Vagina (tissue), 2 donors: ENCODE data around the gene AGPAT3. TPM values are rescaled to one million over a fixed set of nuclear protein-coding genes. Genes with fewer than 3 reads are reported as not detected.

Experiments
- DNase-seq, 2 donors: peaks; one replicate each; pipeline ENCODE4 v3.0.0-alpha.2; 2017; ENCODE audit errors: extremely low spot score in 2 of 2
- H3K27ac ChIP-seq: fragments of 200-600 bp; sonication (generic); one replicate; pipeline ENCODE4 v1.5.1; 2019
- H3K27me3 ChIP-seq: fragments of 200-600 bp; sonication (generic); one replicate; pipeline ENCODE4 v1.5.1; 2019
- H3K36me3 ChIP-seq, 2 donors: fragments of 200-600 bp; sonication (generic); one replicate each; pipeline ENCODE4 v1.5.1; 2017 to 2019
- H3K4me1 ChIP-seq: fragments of 200-600 bp; sonication (generic); one replicate; pipeline ENCODE4 v1.5.1; 2019
- H3K4me3 ChIP-seq, 2 donors: fragments of 200-600 bp; sonication (generic); 1 replicate in 1 of 2; 2 replicates in 1 of 2; pipeline ENCODE4 v1.5.1; 2016 to 2019
- H3K9me3 ChIP-seq: fragments of 200-600 bp; sonication (generic); one replicate; pipeline ENCODE4 v1.5.1; 2019
- CTCF ChIP-seq, 3 experiments: fragments of 450-650 bp in 2 of 3; fragments of 200-600 bp in 1 of 3; sonication (generic) in 1 of 3; IDR thresholded peaks; one replicate each; pipeline ENCODE4 v1.5.1; 2017 to 2019; ENCODE audit warnings: antibody characterized with exemption in 3 of 3, mild to moderate bottlenecking in 2 of 3, moderate library complexity in 2 of 3
- POLR2A ChIP-seq, 2 donors: fragments of 450-650 bp; IDR thresholded peaks; one replicate each; pipeline ENCODE4 v1.6.1; 2017; ENCODE audit warnings: antibody characterized with exemption in 2 of 2, mild to moderate bottlenecking in 2 of 2, moderate library complexity in 2 of 2
- POLR2AphosphoS5 ChIP-seq, 2 donors: sonication (generic); formaldehyde crosslinking; IDR thresholded peaks; one replicate each; pipeline ENCODE4 v1.9.0; 2017; ENCODE audit warnings: antibody characterized with exemption in 2 of 2, mild to moderate bottlenecking in 2 of 2, low read depth in 1 of 2; ENCODE audit not compliant: insufficient read depth in 1 of 2
- intact Hi-C: fragments of 100-400 bp; cut with DNase I; formaldehyde crosslinking; loops from one replicate; pipeline ENCODE4 v1.15.1; 2023
- total RNA-seq: library from RNA; depleted of rRNA; stranded (reverse); fragments of >200 nt; gene quantifications from one replicate; pipeline ENCODE4 v1.2.3, GENCODE V29; 2016

AGPAT3 gene
- total RNA-seq, 1 donor from 2014 or later: 34.4 TPM

DNA sequence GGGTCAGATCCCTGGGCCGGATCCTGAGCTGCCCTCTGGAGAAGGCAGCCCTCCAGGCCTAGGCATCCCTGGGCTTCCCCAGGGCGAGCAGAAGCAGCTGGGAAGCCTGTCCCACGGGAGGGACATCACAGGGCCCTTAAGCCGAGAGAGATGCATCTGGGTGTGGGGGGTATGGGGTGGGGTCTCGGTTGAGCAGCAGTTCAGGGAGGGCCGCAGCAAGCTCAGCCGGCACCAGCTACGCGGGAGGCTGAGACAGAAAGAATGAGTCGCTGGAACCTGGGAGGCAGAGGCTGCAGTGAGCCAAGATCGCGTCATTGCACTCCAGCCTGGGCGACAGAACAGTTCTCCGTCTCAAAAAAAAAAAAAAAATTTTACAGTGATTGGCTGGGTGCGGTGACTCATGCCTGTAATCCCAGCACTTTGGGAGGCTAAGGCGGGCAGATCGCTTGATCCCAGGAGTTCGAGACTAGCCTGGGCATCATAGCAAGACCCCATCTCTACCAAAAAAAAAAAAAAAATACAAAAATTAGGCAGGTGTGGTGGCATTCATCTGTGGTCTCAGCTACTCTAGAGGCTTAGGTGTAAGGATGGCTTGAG lies 37.9 kb upstream of the AGPAT3 start:
- Histone ChIP-seq H3K27ac (no peak overlapping the region), H3K36me3 (no peaks in the 10 kb centered on the region), H3K9me3 (no peaks in the 10 kb centered on the region), H3K4me3 (no peak overlapping the region), H3K4me1 (no peaks in the 10 kb centered on the region), H3K27me3 (no peaks in the 10 kb centered on the region)
- intact Hi-C loops: no loop called here
- TF ChIP-seq POLR2A (IDR thresholded peaks at IDR 0.05) (no peak), POLR2AphosphoS5 (IDR thresholded peaks at IDR 0.05; ENCODE audit: insufficient read depth in 1 of 2, low read depth in 1 of 2) (peak in 1 of 2 donors; percentile 64)
- no peak for DNase-seq

DNA sequence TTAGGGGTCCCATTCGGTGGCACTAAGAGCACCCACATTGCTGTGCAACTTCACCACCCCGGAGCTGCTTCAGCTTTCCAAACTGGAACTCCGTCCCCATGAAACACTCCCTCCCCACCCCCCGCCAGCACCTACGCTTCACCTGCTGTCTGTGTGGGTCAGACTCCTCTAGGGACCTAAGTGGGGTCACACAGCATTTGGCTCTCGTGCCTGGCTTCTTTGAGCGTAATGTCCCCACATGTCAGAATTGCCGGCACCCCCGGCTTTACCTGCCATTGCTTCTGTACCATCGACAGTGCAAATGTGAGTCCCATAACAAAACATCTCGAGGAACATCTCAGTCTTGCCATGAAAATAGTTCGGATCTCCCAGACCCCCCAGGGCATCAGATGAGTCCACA lies 35.9 kb upstream of the AGPAT3 start:
- no peaks in the 10 kb centered on the region for H3K9me3 ChIP-seq
- H3K36me3 ChIP-seq: no peaks in the 10 kb centered on the region
- no peak for TF ChIP-seq CTCF (IDR thresholded peaks at IDR 0.05)
- TF ChIP-seq POLR2AphosphoS5 (IDR thresholded peaks at IDR 0.05; ENCODE audit: insufficient read depth in 1 of 2, low read depth in 1 of 2): no peak
- no peak for TF ChIP-seq POLR2A (IDR thresholded peaks at IDR 0.05)
- H3K27me3 ChIP-seq: no peaks in the 10 kb centered on the region
- no peak for DNase-seq
- no peaks in the 10 kb centered on the region for H3K4me1 ChIP-seq
- intact Hi-C loops: no loop called here
- H3K4me3 ChIP-seq: no peak overlapping the region
- no peak overlapping the region for H3K27ac ChIP-seq

- Histone ChIP-seq H3K4me1 (no peaks in the 10 kb centered on the region), H3K4me3 (no peak overlapping the region), H3K9me3 (no peaks in the 10 kb centered on the region), H3K27me3 (no peaks in the 10 kb centered on the region), H3K27ac (no peak overlapping the region), H3K36me3 (no peaks in the 10 kb centered on the region)
- intact Hi-C loops: no loop called here
- TF ChIP-seq POLR2AphosphoS5 (IDR thresholded peaks at IDR 0.05; ENCODE audit: insufficient read depth in 1 of 2, low read depth in 1 of 2) (no peak), POLR2A (IDR thresholded peaks at IDR 0.05) (no peak)
- DNase-seq: no peak
These were observed 35.4 kb upstream of the AGPAT3 start for GRCh38 chr21:43829575-43830119.

GRCh38 chr21:43832158-43832550 lies 32.9 kb upstream of the AGPAT3 start:
- Histone ChIP-seq H3K36me3 (no peaks in the 10 kb centered on the region), H3K4me1 (no peaks in the 10 kb centered on the region), H3K9me3 (no peaks in the 10 kb centered on the region), H3K4me3 (no peak overlapping the region), H3K27ac (no peak overlapping the region), H3K27me3 (no peaks in the 10 kb centered on the region)
- DNase-seq: no peak
- intact Hi-C loops: no loop called here
- no peak for TF ChIP-seq POLR2A (IDR thresholded peaks at IDR 0.05)
- TF ChIP-seq CTCF (IDR thresholded peaks at IDR 0.05): no peak
- TF ChIP-seq POLR2AphosphoS5 (IDR thresholded peaks at IDR 0.05; ENCODE audit: insufficient read depth in 1 of 2, low read depth in 1 of 2): no peak

DNA sequence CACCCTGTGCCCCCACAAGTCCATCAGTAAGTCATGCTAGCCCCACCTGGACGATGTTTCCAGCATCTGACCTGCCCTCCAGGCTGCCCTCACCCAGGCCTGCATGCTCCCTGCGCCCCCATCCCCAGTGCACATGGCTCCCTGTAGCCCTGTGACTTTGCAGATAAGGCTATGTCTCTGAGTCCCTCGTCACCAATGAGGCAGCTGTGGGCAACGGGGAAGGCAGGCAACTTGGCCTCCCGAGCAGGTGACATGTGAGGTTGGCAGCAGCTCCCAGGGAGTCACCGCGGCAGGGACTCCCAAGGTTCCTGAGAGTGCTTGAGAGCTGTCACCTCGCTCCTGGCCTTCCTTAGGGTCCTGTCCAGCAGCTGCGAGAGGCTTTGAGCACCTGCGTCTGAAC lies 32.4 kb upstream of the AGPAT3 start:
- DNase-seq: no peak
- no peak overlapping the region for H3K27ac ChIP-seq
- H3K27me3 ChIP-seq: no peaks in the 10 kb centered on the region
- H3K36me3 ChIP-seq: no peaks in the 10 kb centered on the region
- intact Hi-C loops: no loop called here
- H3K4me1 ChIP-seq: no peaks in the 10 kb centered on the region
- no peaks in the 10 kb centered on the region for H3K9me3 ChIP-seq
- TF ChIP-seq POLR2AphosphoS5 (IDR thresholded peaks at IDR 0.05; ENCODE audit: insufficient read depth in 1 of 2, low read depth in 1 of 2): no peak
- no peak for TF ChIP-seq CTCF (IDR thresholded peaks at IDR 0.05)
- TF ChIP-seq POLR2A (IDR thresholded peaks at IDR 0.05): no peak
- H3K4me3 ChIP-seq: no peak overlapping the region

GRCh38 chr21:43834146-43834905 lies 30.7 kb upstream of the AGPAT3 start:
- DNase-seq: no peak
- H3K27ac ChIP-seq: no peak overlapping the region
- no peaks in the 10 kb centered on the region for H3K9me3 ChIP-seq
- no peak overlapping the region for H3K4me3 ChIP-seq
- H3K36me3 ChIP-seq: no peaks in the 10 kb centered on the region
- intact Hi-C loops: no loop called here
- no peaks in the 10 kb centered on the region for H3K4me1 ChIP-seq
- H3K27me3 ChIP-seq: no peaks in the 10 kb centered on the region
- no peak for TF ChIP-seq CTCF (IDR thresholded peaks at IDR 0.05)
- TF ChIP-seq POLR2AphosphoS5 (IDR thresholded peaks at IDR 0.05; ENCODE audit: insufficient read depth in 1 of 2, low read depth in 1 of 2): no peak
- TF ChIP-seq POLR2A (IDR thresholded peaks at IDR 0.05): no peak
